ENCODE measurements around the gene THOP1.
A peak's percentile ranks its signal among the peaks of the same experiment; 100 is the strongest.

THOP1 gene

GRCh38 chr19:2762783-2763496 is 22.4 kb upstream of the THOP1 start:
- no peak for DNase-seq

- no peak for DNase-seq
These were observed 21.6 kb upstream of the THOP1 start for GRCh38 chr19:2763687-2764086.

GRCh38 chr19:2764945-2765344 is 20.4 kb upstream of the THOP1 start:
- DNase-seq: no peak

- no peak for DNase-seq
These were observed 19.9 kb upstream of the THOP1 start for GRCh38 chr19:2765376-2765775.

GRCh38 chr19:2766594-2767372 is 18.5 kb upstream of the THOP1 start:
- no peak for DNase-seq

- no peak for DNase-seq
These were observed 17.6 kb upstream of the THOP1 start for GRCh38 chr19:2767688-2768087.

- no peak for DNase-seq
These were observed 16.8 kb upstream of the THOP1 start for GRCh38 chr19:2768365-2769132.

GRCh38 chr19:2769218-2769617 is 16.1 kb upstream of the THOP1 start:
- DNase-seq: no peak

- no peak for DNase-seq
These were observed 15.0 kb upstream of the THOP1 start for GRCh38 chr19:2770055-2771013.

GRCh38 chr19:2771786-2772674 is 13.3 kb upstream of the THOP1 start:
- no peak for DNase-seq

- no peak for DNase-seq
These were observed 11.1 kb upstream of the THOP1 start for GRCh38 chr19:2774083-2774679.

GRCh38 chr19:2774953-2775555 is 10.2 kb upstream of the THOP1 start:
- DNase-seq: no peak

GRCh38 chr19:2775556-2776430 is 9.5 kb upstream of the THOP1 start:
- peak; percentile 77 for DNase-seq

- no peak for DNase-seq
These were observed 7.2 kb upstream of the THOP1 start for GRCh38 chr19:2777952-2778683.

GRCh38 chr19:2779121-2779740 is 6.1 kb upstream of the THOP1 start:
- no peak for DNase-seq

- DNase-seq: no peak
These were observed 5.0 kb upstream of the THOP1 start for GRCh38 chr19:2780284-2780683.

- DNase-seq: no peak
These were observed 2.9 kb upstream of the THOP1 start for GRCh38 chr19:2782329-2782935.
